Measurements from ENCODE around the gene SPACDR.
A peak's percentile ranks its signal among the peaks of the same experiment; 100 is the strongest.
"Not testable (repeated sequence)": the region's sequence is repeated elsewhere in the genome, so short reads cannot be mapped to it uniquely, and the experiment has no call there.

The SPACDR gene, protein sequence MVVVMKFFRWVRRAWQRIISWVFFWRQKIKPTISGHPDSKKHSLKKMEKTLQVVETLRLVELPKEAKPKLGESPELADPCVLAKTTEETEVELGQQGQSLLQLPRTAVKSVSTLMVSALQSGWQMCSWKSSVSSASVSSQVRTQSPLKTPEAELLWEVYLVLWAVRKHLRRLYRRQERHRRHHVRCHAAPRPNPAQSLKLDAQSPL

DNA sequence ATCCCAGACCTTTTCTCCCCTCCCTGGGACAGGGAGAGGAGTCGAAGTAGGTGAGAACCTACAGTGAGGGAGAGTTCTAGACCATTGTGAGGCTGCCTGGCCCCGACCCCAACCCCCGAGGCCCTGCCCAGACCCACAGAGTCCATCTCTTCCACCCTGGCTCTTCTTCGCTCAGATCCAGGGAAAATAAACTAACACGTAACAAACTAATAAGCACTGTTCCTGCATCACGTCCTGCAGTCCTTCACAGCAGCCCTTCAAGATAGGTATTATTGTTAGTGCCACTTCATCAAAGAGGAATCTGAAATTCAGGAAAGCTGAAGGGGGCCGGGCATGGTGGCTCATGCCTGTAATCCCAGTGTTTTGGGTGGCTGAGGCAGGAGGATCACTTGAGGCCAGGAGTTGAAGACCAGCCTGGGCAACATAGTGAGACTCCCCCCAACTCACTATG, at the start of gene SPACDR:
SPACDR (minus strand) TSS at position 51 of the 451 bp plus-strand sequence. CDS start 235 bp downstream, outside the sequence.
- no peak for DNase-seq

DNA sequence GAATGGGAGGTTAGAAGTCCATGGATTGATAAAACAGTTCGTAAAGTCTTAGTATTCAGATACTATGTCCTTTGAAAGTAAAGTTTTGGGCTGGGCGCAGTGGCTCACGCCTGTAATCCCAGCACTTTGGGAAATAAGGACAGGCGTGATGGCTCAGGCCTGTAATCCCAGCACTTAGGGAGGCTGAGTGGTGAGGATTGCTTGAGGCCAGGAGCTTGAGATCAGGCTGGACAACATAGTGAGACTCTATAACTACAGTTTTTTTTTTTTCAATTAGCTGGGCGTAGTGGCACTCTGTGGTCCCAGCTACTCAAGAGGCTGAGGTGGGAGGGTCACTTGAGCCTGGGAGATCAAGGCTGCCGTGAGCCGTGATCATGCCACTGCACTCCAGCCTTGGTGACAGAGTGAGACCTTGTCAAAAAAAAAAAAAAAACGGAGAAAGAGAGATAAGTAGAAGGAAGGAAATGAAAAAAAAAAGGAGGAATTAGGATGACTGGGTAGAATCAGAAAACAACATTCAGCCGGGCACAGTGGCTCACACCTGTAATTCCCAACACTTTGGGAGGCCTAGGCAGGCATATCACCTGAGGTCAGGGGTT, 49.3 kb upstream of the SPACDR start:
- no peak for DNase-seq

DNA sequence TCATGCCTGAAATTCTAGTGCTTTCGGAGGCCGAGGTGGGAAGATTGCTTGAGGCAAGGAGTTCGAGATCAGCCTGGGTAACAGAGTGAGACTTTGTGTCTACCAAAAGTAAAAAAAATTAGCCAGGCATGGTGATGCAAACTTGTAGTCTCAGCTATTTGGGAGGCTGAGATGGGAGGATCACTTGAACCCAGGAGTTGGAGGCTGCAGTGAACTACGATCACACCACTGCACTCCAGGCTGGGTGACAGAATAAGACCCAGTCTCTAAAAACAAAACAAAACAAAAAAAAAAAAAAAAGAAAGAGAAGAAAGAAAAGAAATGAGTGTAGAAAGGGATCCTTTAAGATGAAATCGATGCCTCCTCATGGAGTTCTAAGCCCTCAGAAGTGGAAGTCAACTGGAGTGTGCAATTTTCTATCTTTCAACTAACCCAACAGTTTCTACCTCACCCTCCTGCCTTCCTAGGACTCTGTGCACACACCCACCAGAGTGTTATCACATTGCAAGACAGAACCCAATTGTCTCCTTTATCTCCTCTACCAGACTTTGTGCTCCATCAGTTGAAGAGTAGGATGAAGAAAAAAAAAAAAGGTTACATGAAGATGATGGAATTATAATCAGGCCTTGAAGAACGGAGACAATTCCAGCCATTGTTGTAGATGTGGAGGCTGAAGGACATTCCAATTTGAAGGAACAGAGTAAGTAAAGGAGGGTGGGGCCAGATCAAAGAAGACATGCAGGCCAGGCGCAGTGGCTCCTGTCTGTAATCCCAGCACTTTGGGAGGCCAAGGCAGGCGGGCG, 46.6 kb upstream of the SPACDR start:
- DNase-seq = no peak

DNA sequence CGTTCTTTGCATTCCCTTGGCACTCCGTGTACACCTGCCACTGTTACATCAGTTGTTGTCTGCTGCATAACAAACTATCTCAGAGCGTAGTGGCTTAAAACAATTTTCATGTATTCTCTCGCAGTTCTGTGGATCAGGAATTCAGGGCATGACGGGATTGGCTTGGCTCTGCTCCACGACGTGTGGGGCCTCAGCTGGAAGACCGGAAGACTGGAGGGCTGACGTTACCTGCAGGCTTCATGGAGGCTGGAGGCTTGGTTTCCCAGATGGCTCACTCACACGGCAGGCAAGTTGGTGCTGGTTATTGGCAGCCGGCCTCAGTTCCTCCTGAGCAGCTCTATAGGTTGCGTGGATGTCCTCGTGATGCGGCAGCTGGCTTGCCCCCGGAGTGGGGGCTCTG, 45.2 kb upstream of the SPACDR start:
- peak; percentile 97 for DNase-seq

DNA sequence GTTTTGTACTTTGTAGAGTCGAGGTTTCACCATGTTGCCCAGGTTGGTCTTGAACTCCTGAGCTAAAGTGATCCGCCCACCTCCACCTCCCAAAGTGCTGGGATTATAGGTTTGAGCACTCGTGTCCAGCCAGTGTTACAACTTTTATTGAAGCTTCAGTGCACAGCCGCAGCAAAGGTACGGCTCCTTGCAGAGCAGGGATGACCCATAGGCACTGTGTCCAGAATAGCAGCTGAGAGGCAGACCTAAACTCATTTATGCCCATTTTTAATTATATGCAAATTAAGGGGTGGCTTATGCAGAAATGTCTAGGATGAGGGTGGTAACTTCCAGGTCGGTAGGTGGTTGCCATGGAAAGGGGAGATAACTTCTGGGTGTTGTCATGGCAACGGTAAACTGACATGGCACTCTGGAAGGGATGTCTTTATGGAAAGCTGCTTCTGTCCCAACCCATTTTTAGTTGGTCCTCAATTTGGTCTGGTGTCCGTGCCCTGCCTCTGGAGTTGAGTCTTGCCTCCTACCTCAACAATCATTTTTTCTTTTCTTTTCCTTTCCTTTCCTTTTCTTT, 42.4 kb upstream of the SPACDR start:
- DNase-seq = no peak

DNA sequence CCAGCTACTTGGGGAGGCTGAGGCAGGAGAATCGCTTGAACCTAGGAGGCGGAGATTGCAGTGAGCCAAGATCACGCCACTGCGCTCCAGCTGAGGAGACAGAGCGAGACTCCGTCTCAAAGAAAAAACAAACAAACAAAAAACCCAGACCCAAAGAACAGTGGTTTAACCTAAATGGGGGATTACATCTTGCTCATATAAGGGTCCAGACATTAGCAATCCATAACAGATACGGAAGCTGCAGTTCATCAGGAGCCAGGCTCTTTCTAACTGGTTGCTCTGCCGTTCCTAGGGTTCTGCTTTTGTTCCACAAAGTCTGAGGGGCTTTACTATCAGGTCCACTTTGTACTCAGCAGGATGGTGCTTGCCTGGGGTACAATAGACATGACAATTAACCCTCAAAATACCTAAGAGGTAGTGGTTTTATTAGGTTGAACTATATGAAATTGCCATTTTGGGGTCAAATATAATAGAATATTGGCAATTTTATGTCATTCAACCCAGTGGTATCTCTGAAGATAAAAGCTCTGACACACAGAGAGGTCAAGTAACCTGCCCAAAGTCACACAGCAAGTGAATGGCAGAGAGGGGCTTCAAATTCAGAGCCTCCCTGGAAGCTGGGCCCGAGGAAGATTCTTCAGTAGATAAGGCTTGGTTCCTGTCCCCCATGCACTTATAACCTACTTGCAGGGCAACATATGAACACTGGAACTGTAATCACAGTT, 41.0 kb upstream of the SPACDR start:
- no peak for DNase-seq

DNA sequence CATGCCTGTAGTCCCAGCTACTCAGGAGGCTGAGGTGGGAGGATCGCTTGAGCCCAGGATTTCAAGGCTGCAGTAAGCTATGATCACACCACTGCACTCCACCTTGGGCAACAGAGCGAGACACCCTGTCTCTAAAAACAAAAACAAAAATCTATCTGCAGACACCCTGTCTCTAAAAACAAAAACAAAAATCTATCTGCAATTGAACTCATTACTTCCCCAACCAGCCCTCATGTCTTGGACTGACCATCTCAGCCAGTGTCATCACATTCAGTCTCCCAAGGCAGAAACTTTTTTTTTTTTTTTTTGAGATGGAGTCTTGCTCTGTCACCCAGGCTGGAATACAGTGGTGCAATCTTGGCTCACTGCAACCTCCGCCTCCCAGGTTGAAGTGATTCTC, 40.0 kb upstream of the SPACDR start:
- not testable (repeated sequence) for DNase-seq

DNA sequence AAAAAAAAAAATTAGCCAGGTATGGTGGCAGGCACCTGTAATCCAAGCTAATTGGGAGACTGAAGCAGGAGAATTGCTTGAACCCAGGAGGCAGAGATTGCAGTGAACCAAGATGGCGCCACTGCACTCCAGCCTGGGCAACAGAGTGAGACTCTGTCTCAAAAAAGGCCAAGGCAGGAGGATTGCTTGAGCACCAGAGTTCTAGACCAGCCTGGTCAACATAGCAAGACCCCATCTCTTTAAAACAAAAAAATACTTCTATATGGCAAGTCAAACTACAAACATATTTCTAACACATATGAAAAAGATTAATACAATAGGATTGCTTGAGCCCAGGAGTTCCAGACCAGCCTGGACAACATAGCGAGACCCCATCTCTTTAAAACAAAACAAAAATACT, 36.7 kb upstream of the SPACDR start:
- DNase-seq = not testable (repeated sequence)

DNA sequence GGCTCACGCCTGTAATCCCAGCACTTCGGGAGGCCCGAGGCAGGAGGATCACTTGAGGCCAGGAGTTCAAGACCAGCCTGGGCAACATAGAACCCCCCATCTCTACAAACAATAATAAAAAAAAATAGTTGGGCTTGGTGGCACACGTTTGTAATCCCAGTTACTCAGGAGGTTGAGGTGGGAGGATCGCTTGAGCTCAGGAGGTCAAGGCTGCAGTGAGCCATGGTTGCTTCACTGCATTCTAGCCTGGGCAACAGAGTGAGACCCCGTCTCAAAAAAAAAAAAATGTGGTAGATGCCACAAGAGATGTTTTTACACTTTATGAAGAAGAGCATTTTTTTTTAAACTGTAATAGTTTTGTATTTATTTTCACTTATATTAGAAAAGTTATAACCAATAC, 32.4 kb upstream of the SPACDR start:
- DNase-seq = no peak

DNA sequence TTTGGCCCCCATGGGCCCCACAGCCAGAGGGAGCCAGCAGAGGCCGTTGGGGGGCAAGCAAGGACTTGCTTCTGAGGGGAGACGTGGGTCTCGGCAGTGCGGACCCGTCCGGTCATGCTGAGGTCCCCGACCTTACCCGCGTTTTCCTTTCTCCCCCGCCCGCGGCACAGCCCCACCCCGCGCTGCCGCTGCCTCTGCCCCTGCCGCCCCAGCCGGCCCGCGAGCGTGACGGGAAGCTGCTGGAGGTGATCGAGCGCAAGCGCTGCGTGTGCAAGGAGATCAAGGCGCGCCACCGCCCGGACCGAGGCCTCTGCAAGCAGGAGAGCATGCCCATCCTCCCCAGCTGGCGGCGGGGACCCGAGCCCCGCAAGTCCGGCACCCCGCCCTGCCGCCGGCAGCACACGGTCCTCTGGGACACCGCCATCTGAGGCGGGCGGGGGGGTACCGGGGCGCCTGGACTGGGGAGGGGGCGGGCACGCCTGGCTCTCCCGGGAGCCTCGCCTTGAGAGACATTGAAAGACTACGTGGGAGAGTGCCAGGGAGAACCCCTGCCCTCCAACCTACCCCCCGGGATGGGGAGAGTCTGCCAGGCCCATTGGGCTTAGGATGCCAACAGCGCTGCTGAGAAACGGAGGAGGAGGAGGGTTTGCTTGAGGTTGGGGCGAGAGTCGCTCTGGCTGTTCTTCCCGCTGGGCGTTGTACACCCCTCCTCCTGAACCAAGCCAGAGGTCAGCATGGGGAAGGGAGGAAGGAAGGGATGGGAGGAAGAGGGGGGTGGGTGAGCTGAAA, 29.6 kb upstream of the SPACDR start:
- DNase-seq = peak; percentile 49

DNA sequence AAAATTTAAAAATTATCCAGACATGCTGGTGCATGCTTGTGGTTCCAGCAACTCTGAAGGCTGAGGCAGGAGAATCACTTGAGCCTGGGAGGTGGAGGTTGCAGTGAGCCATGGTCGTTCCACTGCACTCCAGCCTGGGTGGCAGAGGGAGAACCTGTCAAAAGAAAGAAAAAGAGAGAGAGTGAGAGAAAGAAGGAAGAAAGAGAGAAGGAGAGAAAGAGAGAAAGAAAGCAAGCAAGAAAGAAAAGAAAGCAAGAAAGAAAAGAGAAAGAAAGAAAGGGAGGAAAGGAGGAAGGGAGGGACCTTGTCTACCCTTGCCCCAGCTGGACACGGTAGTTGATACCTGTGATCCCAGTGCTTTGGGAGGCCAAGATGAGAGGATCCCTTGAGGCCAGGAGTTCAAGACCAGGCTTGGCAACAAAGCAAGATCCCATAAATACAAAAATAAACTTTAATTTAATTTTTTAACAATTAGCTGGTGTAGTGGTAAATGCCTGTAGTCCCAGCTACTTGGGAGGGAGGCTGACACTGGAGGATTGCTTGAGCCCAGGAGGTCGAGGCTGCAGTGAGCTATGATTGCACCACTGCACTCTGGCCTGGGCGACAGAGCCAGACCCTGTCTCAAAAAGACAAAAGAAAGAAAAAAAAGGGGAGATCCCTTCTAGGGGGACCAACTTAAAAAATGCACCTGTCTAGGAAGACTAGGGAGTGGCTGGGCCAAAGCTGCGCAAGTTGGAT, 28.8 kb upstream of the SPACDR start:
- DNase-seq = no peak

DNA sequence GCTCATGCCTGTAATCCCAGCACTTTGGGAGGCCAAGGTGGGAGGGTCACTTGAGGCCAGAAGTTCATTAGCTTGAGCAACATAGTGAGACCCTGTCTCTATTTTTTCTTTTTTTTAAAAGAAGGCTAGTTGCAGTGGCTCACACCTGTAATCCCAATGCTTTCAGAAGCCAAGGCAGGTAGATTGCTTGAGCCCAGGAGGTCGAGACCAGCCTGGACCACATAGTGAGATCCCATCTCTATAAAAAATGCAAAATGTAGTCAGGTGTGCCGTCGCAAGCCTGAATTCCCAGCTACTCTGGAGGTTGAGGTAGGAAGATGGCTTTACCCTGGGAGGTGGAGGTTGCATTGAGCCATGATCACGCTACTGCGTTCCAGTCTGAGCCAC, 27.1 kb upstream of the SPACDR start:
- DNase-seq = no peak

DNA sequence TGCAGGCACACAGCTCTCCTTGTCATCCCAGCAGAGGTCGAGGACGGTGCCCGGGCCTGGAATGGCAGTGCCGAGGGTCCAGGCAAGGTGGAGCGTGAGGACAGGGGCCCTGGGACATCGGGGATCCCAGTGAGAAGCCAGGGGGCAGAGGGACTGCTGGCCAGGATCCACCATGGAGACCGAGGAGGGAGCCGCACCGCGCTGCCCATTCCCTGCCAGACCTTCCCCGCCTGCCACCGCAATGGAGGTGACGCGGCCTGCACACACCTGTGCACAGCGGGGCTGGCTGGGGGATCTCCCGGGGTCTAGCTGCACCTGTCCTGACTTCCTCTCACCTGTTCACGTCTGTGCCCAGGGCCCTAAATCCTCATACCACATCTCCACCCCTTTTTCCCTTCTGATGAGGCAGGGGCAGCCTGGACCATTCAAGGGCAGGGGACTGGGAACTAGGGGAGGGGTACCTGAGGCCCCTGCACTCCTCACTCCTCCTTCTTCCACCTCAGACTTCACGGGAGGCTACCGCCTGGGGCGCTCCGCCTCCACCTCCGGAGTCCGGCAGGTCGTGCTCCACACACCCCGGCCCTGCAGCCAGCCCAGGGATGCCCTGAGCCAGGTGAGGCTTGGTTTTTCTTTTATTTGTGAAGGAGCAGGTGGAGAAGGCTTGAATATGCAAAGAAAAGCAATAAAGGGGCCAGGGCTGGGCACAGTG, 26.6 kb upstream of the SPACDR start:
- no peak for DNase-seq

DNA sequence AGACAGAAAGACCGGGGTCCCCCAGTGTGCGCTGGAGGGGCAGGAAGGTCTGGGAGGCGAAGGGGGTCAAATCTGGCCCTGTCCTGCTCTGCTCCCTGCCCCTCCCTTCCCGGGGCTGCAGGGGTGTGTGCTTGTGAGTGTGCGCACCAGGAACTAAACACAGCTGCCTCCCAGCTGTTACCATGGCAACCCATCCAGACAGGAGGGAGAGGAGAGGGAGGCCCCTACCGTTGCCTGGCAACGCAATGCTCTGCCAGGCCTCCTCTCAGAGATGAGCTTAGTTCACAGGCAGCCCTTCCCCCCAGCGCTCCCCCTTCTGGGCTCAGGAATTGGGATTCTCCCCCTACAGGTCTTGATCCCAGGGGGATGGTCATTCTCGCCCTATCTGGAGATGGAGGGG, 25.8 kb upstream of the SPACDR start:
- DNase-seq = peak; percentile 99

DNA sequence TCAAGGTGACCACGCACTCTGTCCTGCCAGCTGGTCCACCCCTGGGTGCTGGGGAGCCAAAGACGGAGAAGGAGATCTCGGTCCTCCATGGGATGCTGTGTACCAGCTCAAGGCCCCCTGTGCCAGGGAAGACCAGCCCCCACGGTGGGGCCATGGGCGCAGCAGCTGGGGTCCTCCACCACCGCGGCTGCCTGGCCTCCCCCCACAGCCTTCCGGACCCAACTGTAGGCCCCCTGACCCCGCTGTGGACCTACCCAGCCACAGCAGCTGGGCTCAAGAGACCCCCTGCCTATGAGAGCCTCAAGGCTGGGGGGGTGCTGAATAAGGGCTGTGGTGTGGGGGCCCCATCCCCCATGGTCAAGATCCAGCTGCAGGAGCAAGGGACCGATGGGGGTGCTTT, 25.1 kb upstream of the SPACDR start:
- DNase-seq = no peak

DNA sequence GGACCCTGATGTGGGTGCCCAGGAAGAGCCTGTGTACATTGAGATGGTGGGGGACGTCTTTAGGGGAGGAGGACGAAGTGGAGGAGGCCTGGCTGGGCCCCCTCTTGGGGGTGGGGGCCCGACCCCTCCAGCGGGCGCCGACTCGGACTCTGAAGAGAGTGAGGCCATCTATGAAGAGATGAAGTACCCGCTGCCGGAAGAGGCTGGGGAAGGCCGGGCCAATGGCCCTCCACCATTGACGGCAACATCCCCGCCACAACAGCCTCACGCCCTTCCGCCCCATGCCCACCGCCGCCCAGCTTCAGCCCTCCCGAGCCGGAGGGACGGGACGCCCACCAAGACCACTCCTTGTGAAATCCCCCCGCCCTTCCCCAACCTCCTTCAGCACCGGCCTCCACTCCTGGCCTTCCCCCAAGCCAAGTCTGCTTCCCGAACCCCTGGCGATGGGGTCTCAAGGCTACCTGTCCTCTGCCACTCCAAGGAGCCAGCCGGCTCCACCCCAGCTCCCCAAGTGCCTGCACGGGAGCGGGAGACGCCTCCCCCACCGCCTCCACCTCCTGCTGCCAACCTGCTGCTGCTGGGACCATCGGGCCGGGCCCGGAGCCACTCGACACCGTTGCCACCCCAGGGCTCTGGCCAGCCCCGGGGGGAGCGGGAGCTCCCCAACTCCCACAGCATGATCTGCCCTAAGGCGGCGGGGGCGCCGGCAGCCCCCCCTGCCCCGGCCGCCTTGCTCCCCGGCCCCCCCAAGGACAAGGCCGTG, 24.5 kb upstream of the SPACDR start:
- no peak for DNase-seq

DNA sequence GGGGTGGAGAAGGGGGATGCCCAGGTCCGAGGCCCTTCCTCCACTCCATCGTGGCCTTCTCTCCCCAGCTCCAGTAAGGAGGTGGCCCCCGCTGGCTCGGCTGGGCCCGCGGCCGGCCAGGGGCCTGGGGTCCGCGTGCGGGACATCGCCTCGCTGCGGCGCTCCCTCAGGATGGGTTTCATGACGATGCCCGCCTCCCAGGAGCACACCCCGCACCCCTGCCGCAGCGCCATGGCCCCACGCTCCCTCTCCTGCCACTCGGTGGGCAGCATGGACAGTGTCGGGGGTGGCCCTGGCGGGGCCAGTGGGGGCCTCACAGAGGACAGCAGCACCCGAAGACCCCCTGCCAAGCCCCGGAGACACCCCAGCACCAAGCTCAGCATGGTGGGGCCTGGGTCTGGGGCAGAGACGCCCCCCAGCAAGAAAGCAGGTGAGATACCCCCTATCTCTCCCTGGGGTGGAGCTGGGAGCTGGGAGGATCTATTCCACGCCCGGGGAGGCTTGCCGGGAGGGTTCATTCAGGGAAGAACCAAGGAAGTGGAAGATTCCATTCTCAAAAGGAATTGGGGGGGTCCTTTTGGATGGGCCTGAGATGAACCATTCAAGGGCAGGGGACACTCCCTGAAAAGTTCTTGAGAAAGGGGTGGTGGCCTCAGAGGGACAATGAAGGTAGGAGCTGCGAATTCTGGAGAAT, 22.8 kb upstream of the SPACDR start:
- no peak for DNase-seq

DNA sequence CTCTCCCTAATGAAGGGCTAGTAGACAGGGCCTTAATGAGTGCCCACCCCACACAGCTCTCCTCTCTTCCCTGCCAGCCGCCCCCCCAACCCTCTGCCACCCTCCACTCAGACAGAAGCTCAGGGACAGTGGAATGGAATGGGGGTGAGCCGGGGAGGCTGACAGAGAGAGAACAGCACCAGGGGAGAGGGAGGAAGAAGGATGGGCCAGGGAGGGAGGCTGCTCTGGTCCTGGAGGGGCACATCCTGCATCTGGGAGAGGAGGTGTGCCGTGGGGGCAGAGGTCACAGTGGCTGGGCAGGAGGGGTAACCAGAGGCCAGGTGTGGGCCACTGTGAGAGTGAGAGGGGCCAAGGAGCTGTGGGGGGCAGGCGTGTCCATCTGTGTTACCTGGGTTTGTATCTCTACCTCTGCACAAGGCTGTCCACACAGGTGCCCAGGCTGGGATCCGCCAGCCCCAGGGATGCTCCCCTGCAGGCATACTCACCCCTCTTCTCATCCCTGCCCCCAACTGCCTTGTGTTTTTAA, 22.1 kb upstream of the SPACDR start:
- no peak for DNase-seq

DNA sequence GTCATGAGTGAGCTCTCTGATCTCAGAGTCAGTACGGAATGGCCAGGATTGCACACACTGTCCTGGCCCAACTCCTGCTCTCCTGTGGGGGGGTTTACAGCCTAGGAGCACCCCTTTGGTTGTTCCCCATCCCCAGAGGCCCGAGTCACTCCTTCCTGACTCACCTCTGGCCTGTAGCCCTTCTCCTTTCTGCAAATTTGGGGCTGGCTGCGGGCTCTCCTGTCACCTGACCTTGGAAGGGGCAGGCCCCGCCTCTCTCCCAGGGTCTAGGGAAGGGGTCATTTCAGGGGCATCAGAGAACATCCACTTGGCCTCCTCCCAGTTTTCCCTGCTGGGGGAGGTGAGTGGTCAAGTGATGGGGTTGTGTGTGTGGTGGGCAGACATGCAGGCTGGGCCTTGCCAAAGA, 21.4 kb upstream of the SPACDR start:
- DNase-seq = no peak

All from NCI-H2171 (cell line).